Activated CD4-positive, alpha-beta T cell treated with anti-CD3 and anti-CD28 coated beads, Interleukin-2, Interleukin-6, amounts not matched to agents 100 ng/mL and 50 ng/mL, durations not matched to agents 16 hours and 8 hours (primary cell): ENCODE measurements around the gene BRI3BP.
A peak's percentile ranks its signal among the peaks of the same experiment; 100 is the strongest.

Experiments used
- DNase-seq: peaks from one replicate; pipeline ENCODE4 v3.0.0-alpha.2; 2020

BRI3BP gene, protein sequence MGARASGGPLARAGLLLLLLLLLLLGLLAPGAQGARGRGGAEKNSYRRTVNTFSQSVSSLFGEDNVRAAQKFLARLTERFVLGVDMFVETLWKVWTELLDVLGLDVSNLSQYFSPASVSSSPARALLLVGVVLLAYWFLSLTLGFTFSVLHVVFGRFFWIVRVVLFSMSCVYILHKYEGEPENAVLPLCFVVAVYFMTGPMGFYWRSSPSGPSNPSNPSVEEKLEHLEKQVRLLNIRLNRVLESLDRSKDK

GRCh38 chr12:124993626-124994436 lies at the start of gene BRI3BP:
Gene BRI3BP (plus strand): TSS chr12:124993645. CDS start chr12:124993791, 146 bp downstream.
- peak; percentile 55 for DNase-seq

DNA sequence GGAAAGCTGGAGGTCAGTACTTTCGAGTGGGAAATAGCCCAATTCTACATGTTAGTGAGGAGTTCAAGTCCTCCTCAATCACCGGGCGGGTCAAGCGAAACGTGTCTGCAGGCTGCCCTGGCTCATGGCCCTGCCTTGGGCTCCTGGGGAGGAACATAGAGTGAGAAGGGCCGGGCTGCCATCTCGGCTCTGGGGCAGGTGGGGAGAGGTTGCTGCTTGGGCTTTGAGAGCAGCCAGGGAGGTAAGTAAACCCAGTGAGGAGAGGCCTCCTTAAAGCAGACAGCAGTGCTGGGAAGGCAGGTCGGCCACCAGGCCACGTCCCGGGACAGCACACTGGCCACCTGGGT lies 47.0 kb upstream of the BRI3BP start:
- DNase-seq, result no peak

- no peak for DNase-seq
Observed at GRCh38 chr12:124947013-124947412, 46.4 kb upstream of the BRI3BP start.

GRCh38 chr12:124947561-124948398 lies 45.7 kb upstream of the BRI3BP start:
- no peak for DNase-seq

DNA sequence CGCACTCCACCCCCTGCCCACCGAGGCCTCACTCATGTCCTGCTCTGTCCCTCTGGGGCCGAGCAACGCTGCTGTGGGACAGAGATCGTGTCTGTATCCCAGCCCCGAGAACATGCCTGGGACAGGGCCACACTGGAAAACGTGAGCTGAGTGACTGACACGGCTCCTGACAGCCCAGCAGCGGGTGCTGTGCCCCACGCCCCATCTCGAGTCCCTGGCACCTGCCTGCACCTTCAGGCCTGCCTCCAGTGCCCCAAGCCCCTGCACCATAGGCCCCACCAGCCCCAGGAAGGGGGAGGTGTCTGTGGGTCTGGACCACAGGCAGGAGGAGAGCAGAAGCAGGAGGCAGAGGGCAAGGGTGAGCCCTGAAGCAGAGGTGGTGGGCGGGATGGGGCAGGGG lies 44.4 kb upstream of the BRI3BP start:
- no peak for DNase-seq

DNA sequence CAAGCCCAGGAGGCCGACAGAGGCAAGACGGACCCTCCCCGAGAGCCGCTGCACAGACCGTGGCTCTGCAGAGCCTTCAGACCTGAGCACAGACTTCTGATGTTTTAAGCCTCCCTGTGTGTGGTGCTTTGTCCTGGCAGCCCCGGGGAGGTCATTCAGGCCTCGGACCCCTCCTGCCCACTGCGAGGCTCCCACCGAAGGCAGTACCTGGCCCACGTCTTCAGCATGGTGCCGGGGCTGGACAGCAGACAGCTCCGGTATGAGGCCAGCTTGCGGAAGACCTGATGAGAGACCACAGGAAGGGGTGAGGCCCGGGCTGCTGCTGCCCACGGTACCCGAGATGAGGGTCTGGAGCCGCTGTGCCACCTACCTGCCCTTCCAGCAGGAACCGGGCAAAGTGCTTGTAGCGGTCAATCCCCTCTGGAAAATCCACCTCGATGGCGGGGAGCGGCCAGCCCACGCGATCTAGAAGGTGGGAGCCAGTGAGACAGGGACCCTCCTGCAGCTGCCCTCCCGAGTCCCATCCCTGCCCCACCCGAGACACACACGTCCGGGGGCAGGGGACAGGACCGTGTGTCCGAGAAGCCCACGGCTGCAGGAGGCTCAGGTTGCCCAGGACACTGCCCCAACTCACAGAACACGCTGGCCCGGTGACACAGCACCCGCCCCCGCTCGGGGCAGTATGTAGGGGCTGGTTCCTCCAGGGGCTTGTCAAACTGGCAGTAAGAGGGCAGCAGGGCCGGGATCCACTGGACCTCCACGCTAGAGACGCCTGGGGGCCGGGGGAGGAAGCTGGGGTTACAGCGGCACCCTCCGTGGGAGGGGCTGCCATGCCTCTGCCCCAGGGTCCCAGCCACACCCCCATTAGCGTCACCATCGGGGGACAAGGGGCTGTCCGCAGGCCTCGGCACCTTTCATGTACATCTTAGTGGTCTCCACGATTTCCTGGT lies 43.4 kb upstream of the BRI3BP start:
- DNase-seq, result no peak

DNA sequence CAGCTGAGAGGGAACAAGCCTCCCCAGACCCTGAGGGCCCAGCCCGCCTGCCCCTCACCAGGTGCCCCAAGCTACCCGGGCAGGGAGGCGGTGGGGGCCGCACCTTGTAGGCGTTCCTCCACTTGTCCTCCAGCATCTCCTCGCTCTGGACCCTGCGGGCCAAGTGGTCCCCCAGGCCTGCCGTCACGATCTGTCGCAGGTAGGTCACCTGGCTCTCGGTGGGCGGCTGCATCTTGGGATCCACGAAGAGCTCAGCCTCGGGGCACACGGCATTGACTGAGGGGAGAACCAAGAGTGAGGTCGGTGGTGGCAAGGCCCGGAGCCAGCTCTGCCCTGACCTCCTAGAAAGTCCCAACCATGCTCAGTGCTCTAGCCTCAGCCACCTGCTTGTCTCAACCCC lies 41.1 kb upstream of the BRI3BP start:
- no peak for DNase-seq

DNA sequence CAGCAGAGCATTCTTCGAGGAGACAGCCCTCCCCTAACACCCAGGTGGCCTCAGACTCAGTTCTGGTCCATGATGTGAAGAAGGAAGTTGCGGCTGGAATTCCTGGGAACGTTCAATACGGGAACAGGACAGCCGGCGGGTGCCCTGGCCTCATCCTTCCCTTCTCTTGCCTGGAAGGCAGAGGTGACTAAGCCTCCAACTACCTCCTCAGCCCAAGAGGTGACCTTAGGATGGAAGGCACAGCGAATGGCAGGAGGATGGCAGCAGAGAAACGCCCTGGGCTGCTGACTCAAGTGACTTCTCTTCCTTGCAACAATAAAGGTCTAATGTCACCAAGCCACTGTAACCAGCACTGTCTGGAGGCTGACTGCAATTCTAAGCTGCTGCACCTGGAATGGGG lies 40.6 kb upstream of the BRI3BP start:
- no peak for DNase-seq

GRCh38 chr12:124953689-124954405 lies 39.6 kb upstream of the BRI3BP start:
- DNase-seq, result no peak

DNA sequence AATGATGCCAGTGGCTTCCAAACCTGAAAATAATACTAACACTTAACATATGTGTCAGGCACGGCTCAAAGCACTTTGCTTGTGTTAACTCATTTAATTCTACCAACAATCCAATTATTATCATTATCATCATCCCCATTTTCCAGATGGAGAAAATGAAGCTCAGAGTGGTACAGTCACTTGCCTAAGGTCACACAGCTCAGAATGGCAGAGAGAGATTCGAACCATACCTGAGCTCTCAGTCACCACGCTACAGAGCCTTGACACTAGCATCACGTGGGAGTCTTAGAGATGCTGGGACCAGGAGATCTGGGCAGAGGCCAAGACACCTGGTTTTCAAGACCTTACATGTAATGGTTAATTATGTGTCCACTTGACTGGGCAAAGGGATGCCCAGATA lies 38.7 kb upstream of the BRI3BP start:
- DNase-seq, result no peak

DNA sequence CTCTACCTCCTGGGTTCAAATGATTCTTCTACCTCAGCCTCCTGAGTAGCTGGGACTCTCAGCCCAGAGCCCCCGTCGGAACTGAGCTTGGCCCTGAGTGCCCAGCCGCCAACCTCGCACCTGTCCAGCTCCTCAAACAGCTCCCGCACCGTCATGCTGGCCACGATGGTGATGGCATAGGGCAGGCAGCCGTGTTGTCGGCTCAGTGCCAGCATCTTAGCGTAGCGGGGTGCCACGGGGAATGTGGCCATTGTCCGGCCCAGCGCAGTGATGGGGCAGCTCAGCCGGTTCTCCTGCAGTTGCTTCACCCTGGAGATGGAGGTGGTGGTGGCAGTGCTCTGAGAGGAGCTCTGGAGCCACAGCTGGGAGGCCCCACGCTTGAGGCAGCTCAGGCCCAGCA lies 36.9 kb upstream of the BRI3BP start:
- DNase-seq, result no peak

GRCh38 chr12:124961055-124961454 lies 32.4 kb upstream of the BRI3BP start:
- DNase-seq, result no peak

GRCh38 chr12:124963211-124963610 lies 30.2 kb upstream of the BRI3BP start:
- no peak for DNase-seq

DNA sequence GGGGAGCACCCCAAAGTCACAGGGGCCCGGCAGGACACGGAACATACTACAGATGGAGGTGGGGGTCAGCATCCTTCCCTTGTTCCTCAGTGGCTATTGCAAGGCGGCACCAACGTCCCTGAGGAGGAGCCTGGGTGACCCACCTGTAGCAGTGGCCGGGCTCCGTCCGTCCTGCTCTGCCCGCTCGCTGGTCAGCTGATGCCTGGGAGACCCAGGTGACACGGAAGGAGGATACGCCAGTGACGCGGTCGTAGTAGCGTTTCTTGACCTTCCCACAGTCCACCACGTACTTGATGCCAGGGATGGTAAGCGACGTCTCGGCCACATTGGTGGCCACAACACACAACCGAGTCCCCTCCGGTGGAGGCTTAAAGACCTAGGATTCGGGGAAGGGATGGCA lies 29.2 kb upstream of the BRI3BP start:
- DNase-seq, result no peak

- no peak for DNase-seq
Observed at GRCh38 chr12:124964836-124965462, 28.5 kb upstream of the BRI3BP start.

DNA sequence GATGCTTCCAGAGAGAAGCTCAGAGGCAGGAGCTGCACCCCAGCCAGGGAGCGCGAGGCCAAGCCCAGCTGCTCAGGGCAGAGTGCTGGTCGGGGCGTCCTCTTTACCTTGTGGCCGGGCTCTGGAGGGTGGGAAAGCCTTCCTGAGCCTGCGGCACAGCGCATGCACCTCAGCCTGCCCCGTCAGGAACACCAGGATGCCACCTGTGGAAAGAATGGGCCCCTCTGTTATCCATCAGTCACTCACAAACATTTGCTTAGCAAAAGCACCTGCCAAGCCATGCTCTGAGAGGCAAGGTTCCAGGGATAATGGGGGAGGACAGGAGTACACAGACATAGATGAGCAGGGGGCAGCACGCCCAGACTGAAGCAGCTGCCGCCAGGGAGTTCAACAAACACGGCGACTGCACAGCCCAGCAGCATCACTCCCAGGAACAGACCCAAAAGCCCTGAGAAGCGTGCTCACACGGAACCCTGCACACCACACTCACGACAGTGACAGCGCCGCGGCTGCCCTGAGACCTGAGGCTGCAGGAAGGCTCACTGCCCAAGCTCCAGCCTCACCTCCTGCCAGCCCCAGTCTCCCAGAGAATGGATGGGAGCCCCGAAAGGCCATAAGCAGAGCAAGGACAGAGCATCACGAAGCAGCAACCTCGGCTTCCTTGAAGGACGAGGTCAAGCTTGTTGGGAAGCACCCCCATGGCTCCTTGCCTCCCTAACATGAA lies 26.3 kb upstream of the BRI3BP start:
- DNase-seq, result no peak

- no peak for DNase-seq
Observed at GRCh38 chr12:124968656-124969055, 24.8 kb upstream of the BRI3BP start.

DNA sequence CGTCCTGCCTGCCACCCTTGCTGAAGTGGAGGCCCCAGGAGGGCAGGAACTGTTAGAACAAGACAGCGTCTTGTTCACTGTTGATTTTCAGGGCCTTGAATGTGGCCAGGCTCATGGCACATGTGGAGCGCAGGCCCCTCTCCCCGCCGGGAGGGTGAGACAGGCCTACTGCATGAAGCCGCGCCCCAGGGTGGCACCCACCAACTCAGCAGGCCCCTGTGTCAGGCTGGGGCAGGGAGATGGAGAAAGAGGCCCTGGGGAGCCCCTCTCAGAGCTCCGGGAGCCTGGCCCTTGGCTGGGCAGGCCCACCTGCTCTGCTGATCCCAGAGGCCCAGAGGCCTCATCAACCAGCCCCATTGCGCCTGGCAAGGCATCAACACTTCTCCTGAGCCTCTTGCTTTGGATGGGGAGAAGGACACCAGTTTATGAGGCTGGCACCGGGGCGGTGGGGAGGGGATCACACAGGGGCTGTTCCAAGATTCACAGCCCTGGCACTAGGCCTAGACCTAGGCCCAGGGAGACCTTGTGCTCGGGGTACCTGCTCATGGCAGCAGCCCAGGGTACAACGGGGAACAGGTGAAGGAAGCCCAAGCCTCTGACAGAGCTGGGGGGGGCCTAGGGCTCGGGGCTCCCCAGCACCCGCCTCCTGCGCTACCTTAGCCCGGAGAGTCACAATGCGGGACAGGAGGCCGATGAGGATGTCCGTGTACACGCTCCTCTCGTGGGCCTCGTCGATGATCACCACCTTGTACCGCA lies 22.6 kb upstream of the BRI3BP start:
- DNase-seq, result no peak

- no peak for DNase-seq
Observed at GRCh38 chr12:124971603-124972002, 21.8 kb upstream of the BRI3BP start.

DNA sequence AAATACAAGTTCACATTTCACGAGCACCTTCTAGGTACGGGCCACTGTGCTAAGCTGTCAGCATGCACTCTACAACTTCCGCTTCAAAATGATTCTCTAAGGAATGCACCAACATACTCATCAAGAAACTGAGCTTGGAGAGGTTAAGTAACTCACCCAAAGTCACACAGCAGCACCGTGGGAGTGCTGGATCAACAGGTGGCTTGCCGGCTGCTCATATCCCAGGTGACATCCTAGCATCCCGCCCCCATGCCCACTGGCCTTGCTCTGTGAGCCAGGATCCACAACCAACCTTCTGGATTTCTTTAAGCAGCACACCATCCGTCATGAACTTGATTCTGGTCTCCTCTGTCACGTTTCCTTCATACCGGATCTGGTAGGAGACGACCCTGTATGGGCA lies 21.2 kb upstream of the BRI3BP start:
- no peak for DNase-seq
